Measurements from ENCODE around the gene ATP9B. TPM values are rescaled to one million over a fixed set of nuclear protein-coding genes. Genes with fewer than 3 reads are reported as not detected.

The ATP9B gene
- total RNA-seq, 1 donor from 2014 or later: 50.3 TPM

- no peaks in the 10 kb centered on the region for H3K9me3 ChIP-seq
- no peak overlapping the region for H3K27ac ChIP-seq
- no peaks in the 10 kb centered on the region for H3K4me1 ChIP-seq
- H3K4me3 ChIP-seq: no peak overlapping the region
- H3K36me3 ChIP-seq: peaks cover 0 to 7% of the 10 kb centered on the region in 2 donors
- no peak for TF ChIP-seq POLR2AphosphoS5 (IDR thresholded peaks at IDR 0.05; ENCODE audit: insufficient read depth in 1 of 2, low read depth in 1 of 2)
- TF ChIP-seq CTCF (IDR thresholded peaks at IDR 0.05): no peak
- TF ChIP-seq POLR2A (IDR thresholded peaks at IDR 0.05): no peak
- no peaks in the 10 kb centered on the region for H3K27me3 ChIP-seq
- intact Hi-C loops (cut with DNase I): no loop called here
- no peak for DNase-seq (ENCODE audit: extremely low spot score in 2 of 2)
These were observed 108.9 kb downstream of the ATP9B start for GRCh38 chr18:79178113-79178531.

- peaks cover 0 to 7% of the 10 kb centered on the region in 2 donors for H3K36me3 ChIP-seq
- intact Hi-C loops (cut with DNase I): no loop called here
- no peaks in the 10 kb centered on the region for H3K4me1 ChIP-seq
- no peak overlapping the region for H3K4me3 ChIP-seq
- no peak overlapping the region for H3K27ac ChIP-seq
- TF ChIP-seq POLR2AphosphoS5 (IDR thresholded peaks at IDR 0.05; ENCODE audit: insufficient read depth in 1 of 2, low read depth in 1 of 2): no peak
- no peak for TF ChIP-seq CTCF (IDR thresholded peaks at IDR 0.05)
- no peak for TF ChIP-seq POLR2A (IDR thresholded peaks at IDR 0.05)
- DNase-seq (ENCODE audit: extremely low spot score in 2 of 2): no peak
- H3K9me3 ChIP-seq: no peaks in the 10 kb centered on the region
- no peaks in the 10 kb centered on the region for H3K27me3 ChIP-seq
These were observed 113.0 kb downstream of the ATP9B start for GRCh38 chr18:79182047-79182713.

GRCh38 chr18:79185648-79186047, 116.5 kb downstream of the ATP9B start:
- no peak for TF ChIP-seq CTCF (IDR thresholded peaks at IDR 0.05)
- no peak for TF ChIP-seq POLR2AphosphoS5 (IDR thresholded peaks at IDR 0.05; ENCODE audit: insufficient read depth in 1 of 2, low read depth in 1 of 2)
- no peak for TF ChIP-seq POLR2A (IDR thresholded peaks at IDR 0.05)

GRCh38 chr18:79186649-79187048, 117.5 kb downstream of the ATP9B start:
- TF ChIP-seq POLR2AphosphoS5 (IDR thresholded peaks at IDR 0.05; ENCODE audit: insufficient read depth in 1 of 2, low read depth in 1 of 2) (no peak), CTCF (IDR thresholded peaks at IDR 0.05) (no peak)

More at GRCh38 chr18:79185648-79186047, 116.5 kb downstream of the ATP9B start:
- intact Hi-C loops (cut with DNase I): no loop called here
- Histone ChIP-seq H3K27me3 (no peaks in the 10 kb centered on the region), H3K9me3 (no peaks in the 10 kb centered on the region), H3K4me1 (no peaks in the 10 kb centered on the region), H3K4me3 (no peak overlapping the region), H3K36me3 (no peaks in the 10 kb centered on the region), H3K27ac (no peak overlapping the region)
- DNase-seq (ENCODE audit: extremely low spot score in 2 of 2): no peak

GRCh38 chr18:79187532-79188277, 118.5 kb downstream of the ATP9B start:
- no peaks in the 10 kb centered on the region for H3K4me1 ChIP-seq
- H3K27ac ChIP-seq: no peak overlapping the region
- intact Hi-C loops (cut with DNase I): no loop called here

More at GRCh38 chr18:79186649-79187048, 117.5 kb downstream of the ATP9B start:
- Histone ChIP-seq H3K4me1 (no peaks in the 10 kb centered on the region), H3K27me3 (no peaks in the 10 kb centered on the region), H3K36me3 (no peaks in the 10 kb centered on the region), H3K9me3 (no peaks in the 10 kb centered on the region), H3K27ac (no peak overlapping the region), H3K4me3 (no peak overlapping the region)
- no peak for DNase-seq (ENCODE audit: extremely low spot score in 2 of 2)
- intact Hi-C loops (cut with DNase I): no loop called here

More at GRCh38 chr18:79187532-79188277, 118.5 kb downstream of the ATP9B start:
- no peak for TF ChIP-seq POLR2A (IDR thresholded peaks at IDR 0.05)
- no peak for TF ChIP-seq CTCF (IDR thresholded peaks at IDR 0.05)
- TF ChIP-seq POLR2AphosphoS5 (IDR thresholded peaks at IDR 0.05; ENCODE audit: insufficient read depth in 1 of 2, low read depth in 1 of 2): no peak
- no peak for DNase-seq (ENCODE audit: extremely low spot score in 2 of 2)
- H3K36me3 ChIP-seq: no peaks in the 10 kb centered on the region
- no peaks in the 10 kb centered on the region for H3K27me3 ChIP-seq
- H3K9me3 ChIP-seq: no peaks in the 10 kb centered on the region
- no peak overlapping the region for H3K4me3 ChIP-seq

All from vagina (tissue), 2 donors.